Measurements from ENCODE around the gene CELA2B. TPM values are rescaled to one million over a fixed set of nuclear protein-coding genes. Genes with fewer than 3 reads are reported as not detected.
"Not testable (repeated sequence)": the region's sequence is repeated elsewhere in the genome, so short reads cannot be mapped to it uniquely, and the experiment has no call there.

The CELA2B gene
- total and polyA plus RNA-seq, 4 donors = not detected

- TF ChIP-seq CTCF (IDR thresholded peaks at IDR 0.05; ENCODE audit: low read depth, low read length, missing input control) (no peak), YY1 (IDR thresholded peaks at IDR 0.05) (no peak), RAD21 (IDR thresholded peaks at IDR 0.05) (no peak), RXRA (IDR thresholded peaks at IDR 0.05) (no peak)
- DNase-seq (ENCODE audit: low spot score) = no peak
- no peak overlapping the region for H3K4me3 ChIP-seq (ENCODE audit: low read depth in 1 of 3, low read length in 3 of 3)
- no peaks in the 10 kb centered on the region for H3K4me1 ChIP-seq (ENCODE audit: control insufficient read depth in 4 of 4, insufficient read depth in 4 of 4, low read length in 3 of 4)
- 95% methylated on average over 3 of the region's 3 CpGs for WGBS
- no peaks in the 10 kb centered on the region for H3K27me3 ChIP-seq (ENCODE audit: control insufficient read depth in 4 of 4, insufficient read depth in 4 of 4, low read length in 3 of 4)
- no peak overlapping the region for H3K27ac ChIP-seq (ENCODE audit: low read depth in 1 of 2, low read length in 2 of 2)
- H3K36me3 ChIP-seq (ENCODE audit: control insufficient read depth in 4 of 4, insufficient read depth in 3 of 4, low read depth in 1 of 4, low read length in 3 of 4) = peaks cover 0 to 9% (median 2%) of the 10 kb centered on the region in 4 donors
- no peak overlapping the region for H3K9ac ChIP-seq (ENCODE audit: low read depth in 1 of 2, low read length in 2 of 2)
- no peaks in the 10 kb centered on the region for H3K9me3 ChIP-seq (ENCODE audit: control insufficient read depth in 4 of 4, low read length in 3 of 4)
Observed at GRCh38 chr1:15488371-15488770, 12.5 kb downstream of the CELA2B start.

- no peaks in the 10 kb centered on the region for H3K4me1 ChIP-seq (ENCODE audit: control insufficient read depth in 4 of 4, insufficient read depth in 4 of 4, low read length in 3 of 4)
- H3K9ac ChIP-seq (ENCODE audit: low read depth in 1 of 2, low read length in 2 of 2) = no peak overlapping the region
- no peak for DNase-seq (ENCODE audit: low spot score)
- H3K27me3 ChIP-seq (ENCODE audit: control insufficient read depth in 4 of 4, insufficient read depth in 4 of 4, low read length in 3 of 4) = no peaks in the 10 kb centered on the region
- WGBS = 89% methylated on average over 13 of the region's 13 CpGs
- H3K4me3 ChIP-seq (ENCODE audit: low read depth in 1 of 3, low read length in 3 of 3) = no peak overlapping the region
- H3K9me3 ChIP-seq (ENCODE audit: control insufficient read depth in 4 of 4, low read length in 3 of 4) = no peaks in the 10 kb centered on the region
- peaks cover 2 to 16% (median 5%) of the 10 kb centered on the region in 4 donors for H3K36me3 ChIP-seq (ENCODE audit: control insufficient read depth in 4 of 4, insufficient read depth in 3 of 4, low read depth in 1 of 4, low read length in 3 of 4)
- TF ChIP-seq GABPA (IDR thresholded peaks at IDR 0.05 in 1 of 2, conservative IDR thresholded peaks at IDR 0.05 in 1 of 2) (no peak), SP1 (IDR thresholded peaks at IDR 0.05) (no peak), TAF1 (conservative IDR thresholded peaks at IDR 0.05) (no peak), REST (IDR thresholded peaks at IDR 0.05) (no peak), MAX (IDR thresholded peaks at IDR 0.05) (no peak), FOXA2 (IDR thresholded peaks at IDR 0.05) (no peak), RXRA (IDR thresholded peaks at IDR 0.05) (no peak), JUND (IDR thresholded peaks at IDR 0.05) (no peak), FOXA1 (IDR thresholded peaks at IDR 0.05) (no peak), ZBTB33 (IDR thresholded peaks at IDR 0.05) (no peak), HNF4G (IDR thresholded peaks at IDR 0.05) (no peak), YY1 (IDR thresholded peaks at IDR 0.05) (no peak), NR2F2 (IDR thresholded peaks at IDR 0.05) (no peak), RAD21 (IDR thresholded peaks at IDR 0.05) (no peak), ATF3 (IDR thresholded peaks at IDR 0.05) (no peak), HNF4A (conservative IDR thresholded peaks at IDR 0.05) (no peak), CTCF (IDR thresholded peaks at IDR 0.05; ENCODE audit: low read depth, low read length, missing input control) (no peak), EGR1 (IDR thresholded peaks at IDR 0.05; ENCODE audit: low read depth in 2 of 2) (no peak)
- H3K27ac ChIP-seq (ENCODE audit: low read depth in 1 of 2, low read length in 2 of 2) = no peak overlapping the region
Observed at GRCh38 chr1:15489052-15489736, 13.3 kb downstream of the CELA2B start.

GRCh38 chr1:15491010-15491409 is 15.1 kb downstream of the CELA2B start:
- H3K27ac ChIP-seq (ENCODE audit: low read depth in 1 of 2, low read length in 2 of 2); H3K4me1 ChIP-seq (ENCODE audit: control insufficient read depth in 4 of 4, insufficient read depth in 4 of 4, low read length in 3 of 4); DNase-seq (ENCODE audit: low spot score); H3K9me3 ChIP-seq (ENCODE audit: control insufficient read depth in 4 of 4, low read length in 3 of 4); H3K27me3 ChIP-seq (ENCODE audit: control insufficient read depth in 4 of 4, insufficient read depth in 4 of 4, low read length in 3 of 4); H3K4me3 ChIP-seq (ENCODE audit: low read depth in 1 of 3, low read length in 3 of 3); H3K9ac ChIP-seq (ENCODE audit: low read depth in 1 of 2, low read length in 2 of 2): not testable (repeated sequence)
- 92% methylated on average over 4 of the region's 4 CpGs for WGBS
- H3K36me3 ChIP-seq (ENCODE audit: control insufficient read depth in 4 of 4, insufficient read depth in 3 of 4, low read depth in 1 of 4, low read length in 3 of 4) = peaks cover 5 to 21% (median 9%) of the 10 kb centered on the region in 4 donors
